ENCODE measurements around the gene ZGPAT. TPM values are rescaled to one million over a fixed set of nuclear protein-coding genes. Genes with fewer than 3 reads are reported as not detected.

ZGPAT gene
- total RNA-seq, 2 donors from 2014 or later: 31.4 to 32.4 TPM

GRCh38 chr20:63749597-63750508, 42.0 kb downstream of the ZGPAT start:
- intact Hi-C loops (cut with DNase I, micrococcal nuclease): no loop called here
- ATAC-seq (no peak), DNase-seq (no peak)

DNA sequence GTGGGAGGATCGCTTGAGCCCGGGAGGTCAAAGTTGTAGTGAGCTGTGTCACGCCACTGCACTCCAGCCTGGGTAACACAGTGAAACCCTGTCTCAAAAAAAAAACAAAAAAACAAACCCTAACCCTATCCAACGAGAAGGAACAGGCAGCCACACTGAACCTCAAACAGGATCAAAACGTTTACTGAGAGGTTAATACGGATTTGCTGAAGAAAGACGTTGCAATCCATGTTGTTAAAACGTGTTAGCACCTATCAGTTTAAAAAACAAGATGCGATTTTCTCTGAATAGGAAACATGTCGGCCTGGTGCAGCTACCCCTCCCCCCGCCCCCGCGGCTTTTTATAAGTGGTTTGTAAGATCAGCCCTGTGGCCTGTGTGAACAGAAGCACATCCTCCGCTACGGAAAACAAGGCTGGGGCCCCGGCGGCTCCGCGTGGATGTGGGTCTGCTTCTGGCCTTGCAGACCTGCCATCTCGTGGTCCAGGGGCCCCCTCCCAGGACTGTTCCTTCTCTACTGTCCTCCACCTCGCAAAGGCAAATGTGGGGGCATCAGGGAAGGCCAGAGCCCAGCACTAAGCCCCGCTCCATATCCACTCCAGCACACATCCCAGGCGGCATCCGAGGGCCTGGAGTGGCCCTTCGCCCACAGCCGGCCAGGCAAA, 43.1 kb downstream of the ZGPAT start:
- no peak for DNase-seq

DNA sequence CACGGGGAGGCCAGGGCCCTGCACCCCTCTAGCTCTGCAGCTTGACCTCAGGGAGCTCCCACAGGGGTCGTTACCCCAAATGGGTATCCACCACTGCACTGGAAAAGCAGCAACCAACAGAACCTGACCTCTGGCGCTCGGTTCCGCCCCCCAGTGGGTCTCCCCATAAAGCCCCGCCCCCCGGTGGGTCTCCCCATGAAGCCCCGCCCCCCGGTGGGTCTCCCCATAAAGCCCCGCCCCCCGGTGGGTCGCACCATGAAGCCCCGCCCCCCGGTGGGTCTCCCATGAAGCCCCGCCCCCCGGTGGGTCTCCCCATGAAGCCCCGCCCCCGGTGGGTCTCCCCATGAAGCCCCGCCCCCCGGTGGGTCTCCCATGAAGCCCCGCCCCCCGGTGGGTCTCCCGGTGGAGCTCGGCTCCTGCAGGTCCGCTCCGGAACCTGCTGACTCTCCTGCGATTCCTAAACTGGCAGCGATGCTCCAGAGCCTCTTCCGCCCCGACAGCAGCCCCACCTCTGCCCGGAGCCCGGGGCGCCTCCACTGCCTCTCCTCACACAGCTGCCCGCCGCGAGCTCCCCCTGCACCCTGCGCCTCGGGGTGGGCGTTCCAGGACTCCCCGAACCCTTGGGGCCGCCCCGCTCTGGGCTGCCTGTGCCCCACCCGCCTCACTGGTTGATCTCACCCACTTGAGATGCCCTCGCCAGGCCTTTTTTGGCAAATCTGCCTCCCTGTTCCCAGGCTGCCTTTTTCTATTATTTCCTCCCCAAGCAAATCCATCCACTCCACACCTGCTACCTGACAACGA, 43.8 kb downstream of the ZGPAT start:
- no peak for DNase-seq

More for the DNA sequence above, 43.1 kb downstream of the ZGPAT start:
- no peak for ATAC-seq
- intact Hi-C loops (cut with DNase I, micrococcal nuclease): no loop called here

DNA sequence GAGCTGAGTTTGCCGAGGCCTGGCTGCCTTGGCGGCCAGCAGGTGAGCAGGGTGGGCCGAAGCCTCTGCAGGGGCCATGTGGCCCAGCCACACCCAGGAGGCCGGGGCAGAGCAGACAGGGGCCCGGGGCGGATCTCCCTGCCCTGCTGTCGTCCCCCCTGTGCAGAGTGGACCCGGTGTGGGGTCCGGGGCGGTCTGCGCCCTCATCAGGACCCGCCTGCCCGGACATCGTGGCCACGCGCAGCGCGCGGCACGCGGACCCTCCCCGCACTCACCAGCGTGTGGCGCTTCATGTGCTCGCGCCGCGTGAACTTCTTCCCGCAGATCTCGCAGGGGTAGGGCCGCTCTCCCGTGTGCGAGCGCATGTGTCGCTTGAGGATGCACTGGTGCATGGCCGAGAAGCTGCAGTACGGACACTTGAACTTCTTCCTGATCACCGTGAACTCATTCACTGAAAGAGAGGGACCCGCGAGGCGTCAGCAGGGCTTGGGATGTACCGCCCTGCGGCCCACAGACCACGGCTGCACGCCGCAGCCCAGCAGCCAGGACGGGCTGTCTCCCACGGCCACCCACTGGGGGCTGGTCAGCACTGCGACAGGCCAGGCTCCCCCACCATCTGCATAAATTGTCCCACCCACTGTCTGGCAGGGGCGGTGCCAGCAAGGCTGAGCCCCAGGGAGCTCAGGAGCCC, 44.7 kb downstream of the ZGPAT start:
- no peak for ATAC-seq
- DNase-seq: no peak
- intact Hi-C loops (cut with DNase I, micrococcal nuclease): no loop called here

More for the DNA sequence above, 43.8 kb downstream of the ZGPAT start:
- no peak for ATAC-seq
- intact Hi-C loops (cut with DNase I, micrococcal nuclease): no loop called here

DNA sequence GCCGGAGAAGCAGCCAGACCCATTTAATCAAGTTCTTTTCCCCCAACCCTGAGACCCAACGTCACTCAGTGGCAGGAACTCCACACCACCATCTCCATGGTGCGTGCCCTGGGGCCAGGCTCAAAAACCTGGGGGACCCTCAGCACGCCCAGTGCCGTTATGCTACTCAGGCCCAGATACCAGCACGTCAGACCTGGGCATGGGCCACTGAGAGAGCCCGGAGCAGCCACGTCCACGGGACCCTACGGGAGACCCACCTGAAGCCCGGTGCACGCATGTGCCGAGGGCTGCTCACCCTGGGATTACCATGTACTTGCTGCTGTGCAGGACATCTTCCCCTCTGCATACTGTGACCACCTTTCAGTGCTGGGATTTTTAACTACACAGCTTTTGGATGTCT, 45.5 kb downstream of the ZGPAT start:
- DNase-seq (no peak), ATAC-seq (no peak)
- intact Hi-C loops (cut with DNase I, micrococcal nuclease): no loop called here

- DNase-seq (no peak), ATAC-seq (no peak)
- intact Hi-C loops (cut with DNase I, micrococcal nuclease): no loop called here
These were observed 46.2 kb downstream of the ZGPAT start for GRCh38 chr20:63754008-63754407.

- DNase-seq: no peak
- intact Hi-C loops (cut with DNase I, micrococcal nuclease): no loop called here
- no peak for ATAC-seq
These were observed 48.3 kb downstream of the ZGPAT start for GRCh38 chr20:63755933-63756647.

DNA sequence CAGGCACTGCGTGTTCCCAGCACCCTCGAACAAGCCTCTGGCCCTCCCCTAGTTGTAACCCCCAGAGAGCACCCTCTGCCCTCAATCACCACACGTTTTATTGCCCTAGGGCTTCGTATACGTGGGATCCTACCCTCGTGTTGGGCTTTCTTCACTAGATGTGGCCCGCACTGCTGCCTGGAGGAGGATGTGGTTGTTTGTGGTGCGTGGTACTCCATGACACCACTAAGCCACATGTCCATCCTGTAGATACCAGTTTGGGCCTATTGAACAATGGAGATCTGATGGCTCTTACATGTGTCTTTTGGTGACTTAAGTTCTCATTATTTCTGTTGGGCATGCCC, 48.8 kb downstream of the ZGPAT start:
- DNase-seq (no peak), ATAC-seq (no peak)
- intact Hi-C loops (cut with DNase I, micrococcal nuclease): no loop called here

GRCh38 chr20:63758152-63758551, 50.3 kb downstream of the ZGPAT start:
- ATAC-seq (no peak), DNase-seq (no peak)
- intact Hi-C loops (cut with DNase I, micrococcal nuclease): no loop called here

DNA sequence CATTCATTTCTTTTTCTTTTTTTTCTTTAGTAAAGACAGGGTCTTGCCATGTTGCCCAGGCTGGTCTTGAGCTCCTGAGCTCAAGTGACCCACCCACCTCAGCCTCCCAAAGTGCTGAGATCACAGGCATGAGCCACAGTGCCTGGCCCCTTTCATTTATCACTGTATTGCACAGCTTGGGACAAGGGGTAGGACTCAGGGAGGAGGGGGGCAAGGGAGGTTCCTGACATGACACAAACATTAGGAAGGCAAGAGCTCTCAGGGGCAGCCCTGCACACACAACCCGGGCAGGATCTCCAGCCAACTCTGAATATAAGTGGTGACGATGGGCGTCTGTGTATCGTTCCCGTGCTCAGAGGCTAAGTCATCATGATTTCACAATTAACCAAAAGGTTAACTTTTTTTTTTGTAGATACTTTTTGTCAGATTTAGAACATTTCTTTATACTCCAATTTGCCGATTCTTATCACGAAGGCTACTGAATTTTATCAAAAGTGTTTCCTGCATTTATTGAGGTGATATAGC, 51.6 kb downstream of the ZGPAT start:
- DNase-seq: no peak
- intact Hi-C loops (cut with DNase I, micrococcal nuclease): no loop called here
- no peak for ATAC-seq

DNA sequence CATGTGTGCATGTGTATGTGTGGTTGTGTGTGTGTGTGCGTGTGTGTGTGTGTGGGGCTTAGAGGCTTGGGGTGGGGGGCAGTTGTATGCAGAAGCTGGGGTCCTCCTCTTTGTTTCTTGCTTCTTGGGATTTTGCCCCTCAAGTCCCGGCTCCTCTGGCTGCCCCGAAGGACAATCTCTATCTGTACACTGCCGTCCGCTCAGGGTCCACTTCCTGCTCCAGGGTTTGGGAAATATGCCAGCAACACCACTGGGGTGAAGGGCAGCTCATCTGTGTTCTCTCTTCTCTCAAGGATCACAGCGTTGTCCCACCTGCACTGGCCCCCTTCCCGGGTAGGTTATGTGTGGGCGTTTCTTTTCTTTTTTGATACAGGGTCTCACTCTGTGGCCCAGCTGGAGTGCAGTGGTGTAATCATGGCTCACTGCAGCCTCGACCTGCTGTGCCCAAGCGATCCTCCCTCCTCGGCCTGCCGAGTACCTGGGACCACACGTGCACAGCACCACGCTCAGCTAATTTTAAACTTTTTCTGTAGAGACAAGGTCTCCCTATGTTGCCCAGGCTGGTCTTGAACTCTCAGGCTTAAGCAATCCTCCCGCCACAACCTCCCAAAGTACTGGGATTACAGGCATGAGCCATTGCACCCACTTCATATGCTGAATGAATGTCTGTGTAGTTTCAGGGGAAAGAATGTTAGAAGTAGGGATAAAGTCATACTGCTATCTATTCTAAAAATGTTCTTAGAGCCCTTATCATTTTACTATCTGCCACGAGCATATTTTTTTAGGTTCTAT, 57.4 kb downstream of the ZGPAT start:
- intact Hi-C loops (cut with DNase I, micrococcal nuclease): no loop called here
- no peak for DNase-seq
- no peak for ATAC-seq

- ATAC-seq (no peak), DNase-seq (no peak)
- intact Hi-C loops (cut with DNase I, micrococcal nuclease): no loop called here
These were observed 58.1 kb downstream of the ZGPAT start for GRCh38 chr20:63765902-63766301.

- no peak for ATAC-seq
- intact Hi-C loops (cut with DNase I, micrococcal nuclease): no loop called here
- DNase-seq: no peak
These were observed 59.0 kb downstream of the ZGPAT start for GRCh38 chr20:63766695-63767426.

- intact Hi-C loops (cut with DNase I, micrococcal nuclease): no loop called here
- no peak for ATAC-seq
- DNase-seq: peak in 1 of 2 donors; percentile 31
These were observed 59.6 kb downstream of the ZGPAT start for GRCh38 chr20:63767456-63767855.

DNA sequence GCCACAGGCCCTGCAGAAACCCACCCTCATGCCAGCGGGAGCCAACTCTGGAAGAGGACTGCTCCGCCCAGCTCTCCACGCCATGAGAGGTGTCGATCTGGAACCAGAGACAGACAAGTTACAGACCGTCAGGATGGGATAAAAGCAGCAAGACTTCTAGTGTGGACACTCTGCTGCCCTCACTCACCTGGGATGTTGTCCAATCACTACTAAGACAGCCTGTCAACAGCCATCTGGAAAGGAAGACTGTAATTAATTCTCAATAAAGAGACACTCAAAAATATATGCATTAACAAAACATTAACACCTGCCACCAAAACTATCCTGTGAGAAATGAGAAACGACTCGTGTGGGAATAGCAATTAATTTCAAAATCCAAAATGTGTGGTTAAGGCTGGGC, 60.0 kb downstream of the ZGPAT start:
- DNase-seq (no peak), ATAC-seq (no peak)

DNA sequence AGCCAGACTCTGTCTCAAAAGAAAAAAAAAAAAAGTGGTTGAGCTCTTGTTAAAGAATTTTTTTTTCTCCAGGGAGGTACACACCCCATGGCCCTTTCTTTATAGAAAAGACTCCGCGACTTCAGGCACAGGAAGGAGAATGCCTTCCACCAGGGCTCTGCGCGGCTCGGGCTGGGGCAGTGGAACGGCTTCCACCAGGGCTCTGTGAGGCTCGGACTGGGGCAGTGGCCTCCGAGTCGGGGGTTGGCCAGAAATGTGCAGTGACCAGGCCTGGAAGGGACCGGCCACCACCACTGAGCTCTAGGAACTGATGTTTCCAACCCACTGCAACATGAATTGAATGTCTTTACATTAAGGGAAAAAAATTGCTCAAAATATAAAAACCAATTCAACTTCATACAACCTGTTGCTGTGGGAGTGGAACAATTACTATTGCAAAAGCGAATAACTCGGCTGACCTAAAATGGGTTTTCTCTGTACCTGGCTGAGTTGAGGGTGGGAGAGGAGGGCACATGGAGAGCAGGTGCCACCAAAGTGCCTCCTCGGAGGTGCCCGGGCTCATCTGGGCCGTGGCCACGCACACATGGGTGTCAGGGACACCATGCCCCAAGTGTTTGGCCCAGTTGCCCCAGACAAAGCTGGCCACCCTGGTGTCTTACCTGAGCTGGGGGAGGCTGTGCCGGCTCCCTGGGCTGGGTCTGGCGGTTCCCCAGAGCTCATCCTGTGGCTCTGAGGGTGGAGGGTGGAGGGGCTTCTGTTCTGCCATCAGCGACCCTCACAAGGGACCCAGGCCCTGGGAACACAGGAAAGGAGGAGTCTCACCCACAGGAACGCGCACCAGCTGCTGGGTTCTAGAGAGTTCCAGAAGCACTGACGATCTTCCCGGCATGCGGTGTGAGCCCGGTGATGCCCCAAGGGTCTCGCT, 61.0 kb downstream of the ZGPAT start:
- intact Hi-C loops (cut with DNase I, micrococcal nuclease): no loop called here
- no peak for ATAC-seq

More for the DNA sequence above, 60.0 kb downstream of the ZGPAT start:
- intact Hi-C loops (cut with DNase I, micrococcal nuclease): no loop called here

More for the DNA sequence above, 61.0 kb downstream of the ZGPAT start:
- no peak for DNase-seq
